Fibroblast of skin of left quadriceps (primary cell): ENCODE measurements around the gene C11orf98.
"Not testable (repeated sequence)": the region's sequence is repeated elsewhere in the genome, so short reads cannot be mapped to it uniquely, and the experiment has no call there.

Experiments
- DNase-seq, 2 experiments: peaks; one replicate each; pipeline ENCODE4 v3.0.0-alpha.2; 2013; ENCODE audit warnings: low read depth in 2 of 2

Gene C11orf98

DNA sequence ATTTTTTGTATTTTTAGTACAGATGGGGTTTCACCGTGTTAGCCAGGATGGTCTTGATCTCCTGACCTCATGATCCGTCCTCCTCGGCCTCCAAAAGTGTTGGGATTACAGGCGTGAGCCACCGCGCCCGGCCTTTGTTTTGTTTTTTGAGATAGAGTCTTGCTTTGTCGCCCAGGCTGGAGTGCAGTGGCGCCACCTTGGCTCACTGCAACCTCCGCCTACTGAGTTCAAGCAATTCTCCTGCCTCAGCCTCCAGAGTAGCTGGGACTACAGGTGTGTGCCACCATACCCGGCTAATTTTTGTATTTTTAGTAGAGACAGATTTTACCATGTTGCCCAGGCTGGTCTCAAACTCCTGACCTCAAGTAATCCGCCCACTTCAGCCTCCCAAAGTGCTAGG, 14.7 kb downstream of the C11orf98 start:
- not testable (repeated sequence) for DNase-seq

- DNase-seq = no peak
These were observed 15.5 kb downstream of the C11orf98 start for GRCh38 chr11:62649486-62649885.

GRCh38 chr11:62648967-62649364, 16.0 kb downstream of the C11orf98 start:
- DNase-seq = no peak

- DNase-seq = no peak
These were observed 16.6 kb downstream of the C11orf98 start for GRCh38 chr11:62648185-62648966.

GRCh38 chr11:62647609-62648005, 17.4 kb downstream of the C11orf98 start:
- DNase-seq = no peak

DNA sequence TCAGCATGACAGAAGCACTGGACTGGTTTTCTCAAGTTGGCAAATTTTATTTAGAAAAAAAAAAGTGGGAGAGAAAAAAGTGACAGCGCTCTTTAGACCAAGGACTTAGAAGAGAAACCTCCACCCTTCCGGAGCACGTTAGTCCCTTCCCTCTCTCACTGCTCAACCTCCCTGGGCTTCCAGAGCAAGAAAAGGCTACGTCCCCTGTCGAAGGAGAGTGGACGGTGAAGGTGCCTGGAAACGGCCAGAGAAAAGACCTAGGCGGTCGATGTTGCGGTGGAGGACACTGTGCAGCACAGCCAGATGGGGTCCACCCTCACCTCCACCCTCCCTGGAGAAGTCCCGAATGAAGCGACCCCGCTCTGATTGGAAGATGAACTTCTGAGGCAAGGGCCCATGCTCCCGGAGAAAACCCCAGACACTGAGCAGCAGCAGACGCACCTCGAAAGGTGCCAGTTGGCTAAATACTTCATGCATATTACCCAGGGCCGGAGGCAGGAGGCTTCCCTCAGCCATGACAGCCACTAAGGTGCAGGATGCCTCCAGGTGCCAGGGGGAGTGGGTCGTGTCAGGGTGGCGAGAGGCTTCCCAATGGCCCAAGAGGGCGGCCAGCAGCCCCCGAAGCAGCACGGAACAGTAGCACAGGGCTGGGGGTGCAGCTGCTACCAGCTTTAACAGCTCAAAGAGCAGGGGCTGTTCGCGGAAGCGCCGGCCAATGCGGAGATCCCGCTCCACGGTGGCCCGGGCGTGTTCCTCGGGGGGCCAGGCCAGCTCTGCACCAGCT, 18.0 kb downstream of the C11orf98 start:
- no peak for DNase-seq

DNA sequence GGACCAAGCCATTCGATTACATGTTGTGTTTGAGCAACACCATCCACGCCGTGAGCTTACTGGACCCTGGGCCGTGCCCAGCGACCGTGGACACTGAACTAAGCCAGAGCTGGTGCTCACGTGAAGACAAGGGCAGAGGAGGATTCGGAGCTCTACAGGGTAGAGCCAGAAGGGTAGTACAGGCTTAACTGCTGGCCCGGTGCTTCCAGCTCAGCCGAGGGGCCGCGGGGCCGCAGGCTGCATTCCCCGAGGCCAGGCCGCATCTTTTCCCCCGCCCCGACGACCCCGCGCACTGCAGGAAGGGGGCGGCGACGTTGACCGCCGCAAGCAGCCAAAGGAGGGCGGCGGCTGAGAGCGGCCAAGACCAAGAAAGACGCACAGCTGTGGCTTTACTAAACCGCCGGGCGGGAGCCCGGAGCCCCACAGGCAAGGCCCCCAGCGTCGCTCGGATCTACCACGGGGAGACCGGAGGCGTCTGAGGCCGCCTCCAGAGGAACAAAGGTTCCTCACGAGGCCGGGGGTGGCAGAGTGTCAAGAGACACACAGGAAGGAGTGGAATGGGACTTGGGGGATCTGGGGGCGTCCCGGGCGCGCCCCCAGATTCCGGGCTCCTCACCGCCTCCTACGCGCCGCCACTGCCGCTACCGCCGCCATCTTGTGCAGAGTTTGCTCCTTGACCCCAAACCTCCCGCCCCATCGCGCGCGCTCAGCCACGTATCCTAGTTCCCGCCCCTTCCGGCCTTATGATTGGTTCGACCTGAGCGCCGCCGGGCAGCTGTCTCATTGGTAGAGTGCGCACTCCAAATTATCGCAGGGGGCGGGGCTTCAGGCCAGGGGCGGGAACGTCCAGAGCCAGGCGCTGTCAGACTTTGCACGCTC, 18.8 kb downstream of the C11orf98 start, which contains the start of gene GANAB:
Gene GANAB, minus strand, starts transcription at position 668 of the 879 bp plus-strand sequence. Its CDS starts 14 bp downstream, at position 654.
- DNase-seq = peak; percentile 94 to 95

DNA sequence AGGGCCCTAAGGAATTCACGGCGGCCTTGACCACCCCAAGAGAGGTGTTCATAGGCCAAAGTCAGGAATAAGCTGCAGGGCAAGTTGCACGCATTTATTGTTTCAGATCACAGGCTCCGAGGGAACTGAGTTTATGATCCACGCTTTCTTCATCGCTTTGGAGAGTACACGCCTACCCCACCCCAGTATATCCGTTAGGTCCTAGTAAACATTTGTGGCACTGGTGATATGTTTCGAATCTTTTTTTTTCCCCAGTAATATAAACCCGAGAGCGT, 19.4 kb downstream of the C11orf98 start:
- no peak for DNase-seq

GRCh38 chr11:62644220-62644619, 20.8 kb downstream of the C11orf98 start:
- no peak for DNase-seq

GRCh38 chr11:62632492-62632891, 32.5 kb downstream of the C11orf98 start:
- DNase-seq = no peak

- DNase-seq = no peak
These were observed 37.3 kb downstream of the C11orf98 start for GRCh38 chr11:62627713-62628112.

DNA sequence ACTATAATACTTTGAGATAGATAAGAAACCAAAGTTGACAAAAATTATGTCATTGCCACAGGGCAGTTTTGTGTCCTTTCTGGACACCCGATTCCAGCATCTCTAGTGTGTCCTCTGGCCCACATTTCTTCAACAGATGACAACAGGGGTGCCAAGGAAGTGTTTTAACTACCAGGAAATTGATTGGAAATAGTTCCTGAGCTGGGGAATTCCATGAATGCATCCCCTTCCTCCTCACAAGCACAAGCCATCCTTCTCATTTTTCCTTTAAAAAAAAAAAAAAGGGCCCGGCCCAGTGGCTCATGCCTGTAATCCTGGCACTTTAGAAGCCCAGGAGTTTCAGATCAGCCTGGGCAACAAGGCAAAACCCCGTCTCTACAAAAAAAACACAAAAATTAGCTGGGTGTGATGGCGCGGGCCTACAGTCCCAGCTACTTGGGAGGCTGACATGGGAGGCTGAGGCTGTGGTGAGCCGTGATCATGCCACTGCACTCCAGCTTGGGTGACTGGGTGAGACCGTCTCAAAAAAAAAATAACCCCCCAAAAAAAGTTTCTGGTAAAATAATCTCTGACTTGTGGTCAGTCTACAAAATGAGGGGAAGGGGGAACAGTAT, 42.4 kb downstream of the C11orf98 start:
- DNase-seq = no peak

GRCh38 chr11:62621567-62622470, 43.2 kb downstream of the C11orf98 start, which contains the start of gene B3GAT3:
Gene B3GAT3, minus strand, starts transcription at chr11:62621986. Its CDS starts 39 bp downstream, at chr11:62621947.
- peak; percentile 86 to 88 for DNase-seq

DNA sequence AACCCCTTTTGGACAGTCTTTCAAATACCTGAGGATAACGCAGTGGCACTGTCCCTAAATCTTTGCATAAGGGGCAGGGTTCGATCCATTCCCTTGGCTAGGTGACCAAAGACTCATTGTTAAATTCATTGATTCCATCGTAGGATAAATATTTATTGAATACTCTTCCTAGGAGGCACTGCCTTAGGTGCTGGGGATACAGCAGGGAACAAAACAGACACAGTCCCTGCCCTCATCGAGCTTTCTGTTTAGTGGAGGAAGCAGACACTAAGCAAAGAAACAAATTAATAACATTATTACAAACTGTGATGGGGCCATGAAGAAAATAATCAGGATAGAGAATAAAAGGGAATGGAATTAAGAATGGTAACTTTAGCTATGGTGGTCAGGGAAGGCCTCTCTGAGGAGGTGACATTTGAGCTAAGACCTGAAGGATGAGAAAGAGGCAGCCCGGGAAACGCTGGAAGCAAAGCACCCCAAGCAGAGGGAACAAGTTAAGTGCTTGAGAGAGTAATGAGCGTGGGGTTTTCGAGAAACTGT, 43.9 kb downstream of the C11orf98 start:
- no peak for DNase-seq

DNA sequence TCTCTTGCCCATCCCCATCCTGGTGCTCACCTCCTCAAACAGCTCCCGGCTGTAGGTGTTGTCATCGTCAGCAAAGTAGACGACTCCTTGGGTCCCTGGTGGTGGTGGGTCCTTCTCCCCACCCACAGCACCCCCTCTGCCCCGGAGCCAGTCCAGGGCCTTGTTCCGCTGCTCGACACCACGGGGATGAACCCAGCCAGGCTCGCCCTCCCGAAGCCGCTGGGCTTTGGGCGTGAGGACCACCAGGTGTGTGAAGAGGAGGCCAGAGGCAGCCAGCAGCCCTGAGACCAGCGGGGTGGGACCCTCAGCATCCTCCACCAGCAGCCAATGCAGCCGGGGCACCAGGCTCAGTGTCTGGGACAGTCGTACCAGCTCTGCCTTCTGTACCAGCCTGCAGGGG, 48.1 kb downstream of the C11orf98 start:
- DNase-seq = not testable (repeated sequence)

DNA sequence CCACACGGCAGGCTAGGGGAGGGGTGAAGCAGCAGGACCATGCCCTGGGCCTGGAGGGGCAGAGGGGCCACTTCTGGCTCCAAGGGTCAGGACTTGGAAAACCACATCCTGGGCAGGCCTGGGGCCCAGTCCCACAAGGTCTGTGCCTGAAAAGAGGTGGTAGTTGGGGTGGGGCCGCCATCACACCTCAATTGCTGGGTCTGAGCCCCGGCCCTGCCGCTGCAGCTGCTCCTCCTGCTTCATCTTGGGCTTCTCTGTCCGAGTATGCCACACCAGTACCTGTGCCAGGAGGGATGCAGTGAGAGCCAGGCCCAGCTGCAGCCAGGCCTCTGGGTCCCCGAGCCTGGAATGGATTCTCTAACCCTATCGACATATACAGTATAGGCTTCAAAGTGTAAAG, 49.5 kb downstream of the C11orf98 start:
- DNase-seq = no peak

DNA sequence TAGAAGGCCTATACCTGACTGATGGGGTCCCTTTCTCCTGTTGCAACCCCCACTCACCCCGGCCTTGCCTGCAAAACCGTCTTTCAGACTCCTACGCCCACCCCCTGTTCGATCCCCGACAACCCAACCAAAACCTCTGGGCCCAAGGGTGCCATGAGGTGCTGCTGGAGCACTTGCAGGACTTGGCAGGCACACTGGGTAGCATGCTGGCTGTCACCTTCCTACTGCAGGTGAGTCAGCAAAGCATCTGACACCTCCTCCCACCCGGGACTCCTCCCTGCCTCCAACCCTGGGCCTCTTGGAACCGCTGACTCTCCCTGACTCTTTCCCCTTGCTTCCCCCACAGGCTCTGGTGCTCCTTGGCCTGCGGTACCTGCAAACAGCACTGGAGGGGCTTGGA, 50.7 kb downstream of the C11orf98 start:
- DNase-seq = no peak

DNA sequence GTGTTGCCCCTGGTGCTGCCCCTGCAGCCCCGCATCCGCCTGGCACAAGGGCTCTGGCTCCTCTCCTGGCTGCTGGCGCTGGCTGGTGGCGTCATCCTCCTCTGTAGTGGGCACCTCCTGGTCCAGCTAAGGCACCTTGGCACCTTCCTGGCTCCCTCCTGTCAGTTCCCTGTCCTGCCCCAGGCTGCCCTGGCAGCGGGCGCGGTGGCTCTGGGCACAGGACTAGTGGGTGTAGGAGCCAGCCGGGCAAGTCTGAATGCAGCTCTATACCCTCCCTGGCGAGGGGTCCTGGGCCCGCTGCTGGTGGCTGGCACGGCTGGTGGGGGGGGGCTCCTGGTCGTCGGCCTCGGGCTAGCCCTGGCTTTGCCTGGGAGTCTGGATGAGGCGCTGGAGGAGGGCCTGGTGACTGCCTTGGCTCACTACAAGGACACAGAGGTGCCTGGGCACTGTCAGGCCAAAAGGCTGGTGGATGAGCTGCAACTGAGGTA, 51.7 kb downstream of the C11orf98 start:
- no peak for DNase-seq
